Fibroblast of skin of back (primary cell): ENCODE measurements around the gene MPZL2.
A peak's percentile ranks its signal among the peaks of the same experiment; 100 is the strongest.

Experiments used
- DNase-seq: peaks from one replicate; pipeline ENCODE4 v3.0.0-alpha.2; 2013

The MPZL2 gene

DNA sequence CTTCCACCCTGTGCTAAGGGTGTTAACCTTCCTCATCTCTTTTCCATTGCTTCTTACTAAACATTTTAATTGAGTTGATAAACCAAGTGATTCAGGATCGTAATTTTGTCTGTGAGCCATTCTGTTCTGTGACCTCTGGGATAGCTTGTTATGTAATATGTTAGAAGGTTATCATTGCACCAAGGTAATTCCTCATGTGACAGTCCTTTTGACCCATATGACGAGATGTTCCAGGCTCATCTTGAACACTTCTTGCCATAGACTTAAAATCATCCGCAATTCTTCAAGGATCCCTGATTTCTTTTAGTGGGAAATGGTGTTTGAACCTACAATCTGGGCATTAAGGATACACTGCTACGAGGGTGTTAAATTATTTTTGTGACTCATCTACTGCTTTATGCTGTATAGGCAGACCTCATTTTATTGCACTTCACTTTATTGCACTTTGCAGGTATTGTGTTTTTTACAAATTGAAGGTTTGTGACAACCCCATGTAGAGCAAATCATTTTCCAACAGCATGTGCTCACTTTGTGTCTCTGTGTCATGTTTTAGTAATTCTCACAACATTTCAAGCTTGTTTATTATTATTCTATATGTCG is 19.0 kb upstream of the MPZL2 start:
- DNase-seq = no peak

- DNase-seq = no peak
Observed at GRCh38 chr11:118282606-118283005, 18.5 kb upstream of the MPZL2 start.

DNA sequence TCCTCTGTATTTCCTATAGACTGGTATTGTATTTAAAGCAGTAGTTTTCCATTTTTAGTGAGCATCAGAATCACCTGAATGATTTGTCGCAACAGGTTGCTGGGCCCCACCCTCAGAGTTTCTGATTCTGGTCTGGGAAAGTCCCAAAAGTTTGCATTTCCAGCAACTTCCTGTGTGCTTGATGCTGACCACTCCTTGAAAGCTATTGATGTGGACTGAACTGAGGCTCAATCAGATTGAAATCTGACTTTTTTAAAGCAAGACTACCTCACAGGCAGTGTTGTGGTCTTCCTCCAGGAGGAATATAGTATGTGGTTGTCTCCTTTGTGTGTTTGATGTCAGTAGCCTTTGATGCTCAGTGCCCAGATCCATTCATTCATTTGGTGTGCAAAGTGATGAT is 17.2 kb upstream of the MPZL2 start:
- no peak for DNase-seq

DNA sequence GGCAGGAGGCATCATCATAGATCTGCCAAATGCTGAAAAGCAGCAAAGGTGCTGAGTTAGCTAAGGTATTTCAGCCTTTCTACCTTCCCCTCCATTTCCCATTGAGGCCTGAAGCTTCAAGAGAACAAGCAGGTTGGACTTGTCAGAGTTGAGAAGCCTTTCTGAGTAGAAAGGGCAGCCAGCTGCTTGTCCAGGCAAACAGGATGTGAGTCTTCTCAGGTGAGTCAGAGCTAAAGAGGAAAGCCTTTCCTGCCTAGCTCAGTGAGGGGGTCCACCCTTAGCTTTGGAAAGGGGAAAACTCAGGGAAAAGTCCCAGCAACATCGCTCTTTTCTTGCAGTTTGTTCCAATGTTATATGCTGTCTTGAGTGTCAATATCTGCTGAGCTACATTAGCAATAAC is 13.2 kb upstream of the MPZL2 start:
- DNase-seq = peak; percentile 9

GRCh38 chr11:118276422-118276821 is 12.3 kb upstream of the MPZL2 start:
- DNase-seq = no peak

DNA sequence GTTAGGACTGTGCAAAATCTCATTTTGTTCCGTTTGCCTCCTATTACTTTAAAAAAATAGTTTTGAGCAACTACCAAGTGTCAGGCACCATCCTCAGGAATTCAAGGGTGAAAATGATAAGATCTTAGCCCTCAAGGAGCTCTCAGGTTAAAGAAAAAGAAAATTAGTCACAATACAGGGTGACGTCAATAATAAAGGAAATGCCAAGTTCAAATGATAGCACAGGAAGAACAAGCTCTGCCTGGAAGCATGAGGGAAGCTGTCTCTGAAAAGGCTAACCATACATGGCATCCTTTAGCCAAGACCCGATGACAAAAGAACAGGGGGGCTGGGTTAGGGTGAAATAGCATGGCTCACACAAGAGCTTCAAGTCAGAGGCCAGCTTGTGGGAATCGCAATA is 11.1 kb upstream of the MPZL2 start:
- DNase-seq = no peak

DNA sequence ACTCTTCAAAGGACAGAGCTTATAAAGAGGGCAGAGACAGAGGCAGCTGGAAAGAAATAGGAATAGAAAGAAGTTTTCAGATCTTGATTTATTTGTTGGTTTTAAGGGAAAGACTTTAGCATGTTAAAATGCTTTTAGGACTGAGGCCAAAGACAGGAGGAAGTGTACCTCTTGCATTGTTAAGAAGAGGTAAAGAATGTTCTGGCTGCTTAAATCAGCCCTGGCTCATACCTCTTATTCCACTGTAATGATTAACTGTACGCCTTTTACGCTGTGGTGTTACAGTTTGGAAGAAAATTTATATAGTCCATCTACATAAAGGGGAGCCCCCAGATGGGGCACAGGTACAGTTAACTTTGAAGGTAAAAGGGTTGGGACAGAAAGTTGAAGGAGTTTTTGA is 10.1 kb upstream of the MPZL2 start:
- DNase-seq = no peak

DNA sequence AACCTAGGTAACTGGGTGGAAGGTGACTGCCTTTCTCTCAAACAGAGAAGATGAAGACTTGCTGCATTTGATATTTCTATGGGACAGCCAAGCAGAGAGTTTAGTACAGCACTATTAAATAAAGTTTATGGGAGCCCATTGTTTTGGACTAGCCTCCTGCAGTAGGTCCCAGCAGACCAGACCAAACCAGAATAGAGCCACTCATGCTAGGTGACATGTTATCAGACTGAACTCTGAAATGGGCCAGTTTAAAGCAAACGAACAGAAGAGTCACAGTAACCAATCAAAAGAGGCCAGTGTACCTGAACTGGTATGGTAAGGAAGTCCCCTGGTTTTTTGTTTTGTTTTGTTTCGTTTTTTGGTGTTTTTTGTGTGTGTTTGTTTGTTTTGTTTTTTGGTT is 7.9 kb upstream of the MPZL2 start:
- no peak for DNase-seq

DNA sequence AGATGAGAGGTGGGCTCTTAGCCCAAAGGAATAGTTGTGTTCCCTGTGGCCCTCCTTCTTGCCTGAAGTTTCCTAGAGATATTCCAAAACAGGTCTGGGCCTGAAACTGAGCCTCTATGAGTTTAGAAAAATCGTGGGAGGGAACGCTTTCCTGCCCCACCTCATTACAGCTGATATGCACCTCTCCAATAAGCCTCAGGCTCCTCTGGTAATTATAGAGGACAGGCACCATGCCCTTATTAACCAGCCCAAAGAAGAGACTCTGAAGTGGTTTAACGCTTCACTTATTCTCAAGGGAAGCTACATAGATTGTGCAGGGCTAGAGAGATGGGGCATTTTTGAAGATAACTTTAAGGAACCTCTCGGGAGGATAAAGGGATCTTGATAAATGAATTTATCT is 3.4 kb upstream of the MPZL2 start:
- no peak for DNase-seq

DNA sequence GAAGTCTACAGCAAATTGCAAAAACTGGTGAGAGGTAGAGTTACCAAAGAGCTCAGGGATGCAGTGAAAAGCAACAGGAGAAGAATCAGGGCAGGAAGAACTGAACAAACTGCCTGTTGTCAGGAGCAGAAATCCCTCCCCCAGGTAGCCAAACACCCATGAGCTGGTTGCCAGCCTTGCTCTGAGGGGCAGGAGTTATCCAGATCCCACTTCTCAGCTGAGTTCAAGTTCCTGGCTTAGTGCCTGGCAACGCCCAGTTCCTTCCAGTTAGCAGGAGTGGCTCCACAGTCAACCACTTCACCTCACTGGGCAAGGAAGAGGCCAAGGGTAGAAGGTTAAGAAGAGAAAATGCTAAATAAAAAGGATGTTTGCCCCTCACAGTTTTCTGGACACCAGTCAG is 1.9 kb upstream of the MPZL2 start:
- no peak for DNase-seq

DNA sequence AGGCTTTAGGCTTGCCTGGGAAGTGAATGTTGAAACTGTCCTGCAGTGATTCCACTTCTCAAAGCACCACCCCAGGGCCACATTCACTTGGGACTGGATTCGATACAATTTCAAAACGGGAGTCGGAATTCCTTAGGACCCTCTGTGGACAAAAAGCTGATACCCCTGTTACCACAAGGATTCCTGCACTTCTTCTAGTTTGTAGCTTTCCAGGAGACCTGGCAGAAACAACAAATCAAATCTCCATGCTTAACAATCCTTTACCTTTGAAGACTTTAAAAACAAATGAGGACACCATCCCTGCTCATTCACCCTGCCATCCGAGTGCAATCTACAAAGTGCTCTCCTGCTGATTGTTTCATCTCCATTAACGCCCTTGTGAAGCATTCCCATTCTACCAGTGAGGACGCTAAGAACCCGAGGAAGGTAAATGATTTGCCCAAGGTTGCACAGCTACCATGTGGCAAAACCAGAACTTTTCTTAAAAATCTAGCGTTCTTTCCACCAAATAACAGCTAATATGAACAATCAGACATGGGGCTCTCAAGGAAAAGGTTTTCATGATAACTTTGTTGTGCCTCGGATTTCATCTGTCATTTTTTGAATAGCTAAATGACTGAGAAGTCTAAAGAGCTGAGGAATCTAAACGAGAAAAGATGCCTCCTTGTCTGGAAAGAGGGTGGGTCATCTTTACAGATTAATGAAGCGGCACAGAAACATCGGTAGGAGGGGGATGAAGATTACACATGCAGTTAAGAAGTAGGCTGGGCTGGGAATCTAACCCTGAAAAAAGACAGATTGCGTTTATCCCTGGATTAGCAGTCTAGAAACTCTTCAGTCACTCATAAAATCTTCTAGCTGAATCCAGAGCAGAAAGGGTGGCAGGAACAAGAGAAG is 720 bp upstream of the MPZL2 start:
- DNase-seq = no peak

DNA sequence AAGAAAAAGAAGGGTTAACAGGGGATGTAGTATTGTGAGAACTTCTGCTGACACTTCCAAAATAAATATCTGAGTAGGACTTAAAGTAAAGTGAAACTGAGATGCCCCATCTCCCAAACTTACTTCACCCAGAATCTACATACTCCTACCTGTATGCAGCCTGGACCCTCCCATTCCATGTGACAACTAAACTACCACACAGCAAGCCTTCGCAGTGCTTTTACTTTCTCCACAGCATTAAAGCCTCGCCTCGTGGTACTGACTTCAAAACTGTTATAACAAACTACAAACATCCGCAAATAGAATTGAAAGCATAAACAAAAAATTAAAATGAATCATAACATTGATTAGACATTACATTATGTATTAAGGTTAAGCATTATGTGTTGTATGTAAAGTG is 985 bp downstream of the MPZL2 start:
- DNase-seq = no peak

- DNase-seq = no peak
Observed at GRCh38 chr11:118260353-118260752, 3.7 kb downstream of the MPZL2 start.

- DNase-seq = no peak
Observed at GRCh38 chr11:118259138-118259537, 5.0 kb downstream of the MPZL2 start.

DNA sequence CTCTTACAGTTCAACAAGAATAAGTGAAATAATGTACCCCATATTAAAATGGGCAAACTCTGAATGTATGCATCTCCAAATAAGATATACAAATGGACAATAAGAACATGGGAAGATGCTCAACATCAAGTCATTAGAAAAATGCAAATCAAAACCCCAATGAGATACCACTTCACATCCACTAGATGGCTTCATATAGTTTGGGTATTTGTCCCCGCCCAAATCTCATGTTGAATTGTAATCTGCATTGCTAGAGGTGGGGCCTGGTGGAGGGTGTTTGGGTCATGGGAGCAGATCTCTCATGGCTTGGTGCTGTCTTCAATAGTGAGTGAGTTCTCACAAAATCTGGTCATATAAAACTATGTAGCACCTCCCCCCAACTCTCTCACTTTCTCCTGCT is 5.7 kb downstream of the MPZL2 start:
- DNase-seq = peak; percentile 10

GRCh38 chr11:118252688-118253087 is 11.4 kb downstream of the MPZL2 start:
- no peak for DNase-seq

GRCh38 chr11:118251858-118252652 is 12.0 kb downstream of the MPZL2 start, which contains the start of gene MPZL3:
Gene MPZL3, minus strand, starts transcription at chr11:118252365. Its CDS starts 71 bp downstream, at chr11:118252294.
- DNase-seq = peak; percentile 65

DNA sequence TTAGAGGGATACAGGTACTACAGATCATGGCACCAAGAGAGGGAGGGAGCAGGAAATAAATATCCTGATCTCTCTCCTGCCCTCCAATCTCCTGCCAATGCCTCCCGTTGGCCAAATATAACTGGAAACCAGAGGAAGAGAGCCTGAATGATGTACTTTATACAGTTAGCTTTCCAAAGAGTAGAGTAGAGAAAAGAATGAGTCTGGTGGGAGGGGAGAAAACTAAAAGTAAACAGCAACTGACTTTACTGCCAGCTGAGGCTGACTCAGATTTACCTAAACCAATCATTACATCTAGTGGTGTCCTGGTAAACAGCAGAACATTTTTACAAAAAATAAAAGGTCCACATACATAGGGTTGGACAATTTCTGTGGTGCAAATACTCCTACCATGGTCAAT is 17.1 kb downstream of the MPZL2 start:
- no peak for DNase-seq

- no peak for DNase-seq
Observed at GRCh38 chr11:118245936-118246562, 18.0 kb downstream of the MPZL2 start.

- DNase-seq = no peak
Observed at GRCh38 chr11:118243993-118244762, 19.9 kb downstream of the MPZL2 start.

DNA sequence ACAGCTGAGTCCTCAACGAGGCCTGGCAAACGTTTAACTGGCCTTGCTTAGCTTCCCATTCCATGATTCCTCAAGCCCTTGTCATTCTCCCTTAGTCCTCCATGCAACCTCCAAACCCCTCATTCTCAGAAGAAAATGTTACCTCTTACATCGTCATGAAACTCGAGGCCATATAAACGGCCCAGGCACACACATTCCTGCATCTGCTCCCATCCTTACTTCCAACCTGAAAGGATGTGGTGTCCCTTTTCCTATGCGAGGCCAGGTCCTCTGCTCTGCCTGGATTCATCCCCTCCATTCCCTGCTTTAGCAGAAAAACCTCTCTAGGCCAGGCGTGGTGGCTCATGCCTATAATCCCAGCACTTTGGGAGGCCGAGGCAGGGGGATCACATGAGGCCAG is 20.9 kb downstream of the MPZL2 start:
- no peak for DNase-seq

GRCh38 chr11:118241764-118242098 is 22.4 kb downstream of the MPZL2 start:
- no peak for DNase-seq
